Measurements from ENCODE around the gene PA2G4. TPM values are rescaled to one million over a fixed set of nuclear protein-coding genes. Genes with fewer than 3 reads are reported as not detected.

PA2G4 gene
- total RNA-seq, 1 donor from 2014 or later, result 130 TPM

DNA sequence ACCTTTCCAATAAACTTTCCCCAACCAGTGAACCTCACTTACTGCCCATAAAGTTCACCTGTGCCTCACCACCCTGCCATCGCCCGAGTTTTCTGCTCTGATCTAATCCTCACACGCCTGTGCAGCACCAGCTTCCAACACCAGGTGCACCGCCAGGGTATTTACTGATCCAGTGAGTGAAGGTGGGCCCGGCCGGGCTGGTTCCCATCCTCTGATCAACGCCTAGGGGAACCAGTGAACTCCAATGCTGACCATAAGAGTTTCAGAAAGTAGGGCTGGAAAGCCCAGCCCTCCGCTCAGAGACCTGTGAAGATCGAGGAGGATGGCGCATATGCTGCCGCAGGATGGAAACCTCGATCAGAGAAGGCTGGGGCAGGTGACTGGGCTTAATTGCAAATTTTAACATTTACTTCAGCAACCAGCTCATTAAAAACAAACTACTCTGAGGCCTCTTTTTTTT, 47.3 kb downstream of the PA2G4 start:
- peaks cover 20% of the 10 kb centered on the region for H3K79me2 ChIP-seq (ENCODE audit: insufficient read depth, low read length)

DNA sequence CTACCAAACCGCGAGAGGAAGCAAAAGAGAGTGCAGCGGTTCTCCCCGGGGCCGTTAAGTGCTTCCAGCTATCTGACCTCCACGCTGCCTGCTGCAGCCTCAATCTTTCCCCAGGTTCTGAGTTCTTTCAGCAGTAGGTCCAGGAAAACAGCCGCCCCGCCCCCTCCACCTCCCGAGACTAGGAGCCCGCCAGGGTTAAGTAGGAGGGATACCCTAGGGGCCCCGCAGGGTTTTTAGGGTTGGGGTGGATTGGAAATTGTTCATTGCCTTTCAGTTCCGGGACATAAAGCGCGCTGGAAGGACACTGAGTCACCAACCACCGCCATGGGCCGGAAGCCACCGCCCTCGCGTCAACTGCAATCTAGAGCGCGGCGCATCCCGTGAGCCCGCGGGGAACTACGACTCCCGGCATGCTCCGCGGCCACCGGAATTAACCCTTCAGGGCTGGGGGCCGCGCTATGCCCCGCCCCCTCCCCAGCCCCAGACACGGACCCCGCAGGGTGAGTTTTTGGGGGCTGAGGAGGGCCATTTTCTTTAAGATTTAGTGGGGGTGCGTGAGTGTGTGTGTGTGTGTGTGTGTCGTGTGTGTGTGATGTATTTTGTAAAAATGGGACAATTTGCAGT, 47.9 kb downstream of the PA2G4 start, which contains the start of gene MYL6B:
TSS of gene MYL6B (plus strand) at position 456 of the 624 bp plus-strand sequence. CDS start 1,332 bp downstream, outside the sequence.
- H3K27me3 Mint-ChIP-seq (ENCODE audit: low read depth, unreplicated experiment), result no peaks in the 10 kb centered on the region
- H3K9me3 ChIP-seq (ENCODE audit: insufficient read depth, low read depth, low read length), result no peaks in the 10 kb centered on the region
- H3K4me3 Mint-ChIP-seq (ENCODE audit: unreplicated experiment), result peak within 1 kb of the TSS; percentile 90
- FAIRE-seq, result no peak
- H3K79me2 ChIP-seq (ENCODE audit: insufficient read depth, low read length), result peaks cover 20% of the 10 kb centered on the region
- H3K4me2 ChIP-seq (ENCODE audit: low read length), result peak within 1 kb of the TSS; percentile 96
- no peaks in the 10 kb centered on the region for H3K27me3 ChIP-seq (ENCODE audit: insufficient read depth, low read length)
- peak within 1 kb of the TSS; percentile 87 for H3K4me3 ChIP-seq (ENCODE audit: insufficient read depth, low read depth, low read length)
- H3K9ac ChIP-seq (ENCODE audit: low read length), result peak within 1 kb of the TSS; percentile 95
- H3K4me1 Mint-ChIP-seq (ENCODE audit: low read depth, unreplicated experiment), result peaks cover 6% of the 10 kb centered on the region
- H3K27ac Mint-ChIP-seq (ENCODE audit: unreplicated experiment), result peak within 1 kb of the TSS; percentile 92
- H3K27ac ChIP-seq (ENCODE audit: low read depth, low read length), result peak within 1 kb of the TSS; percentile 68
- H3K9me3 Mint-ChIP-seq (ENCODE audit: unreplicated experiment), result no peaks in the 10 kb centered on the region
- no peaks in the 10 kb centered on the region for H4K20me1 ChIP-seq (ENCODE audit: insufficient read depth, low read length)
- peak within 1 kb of the TSS; percentile 82 for H2AFZ ChIP-seq (ENCODE audit: low read depth, low read length)
- H3K4me1 ChIP-seq (ENCODE audit: insufficient read depth, low read length), result peaks cover 29% of the 10 kb centered on the region
- peaks cover 13% of the 10 kb centered on the region for H3K36me3 Mint-ChIP-seq (ENCODE audit: low read depth, unreplicated experiment)
- H3K36me3 ChIP-seq (ENCODE audit: insufficient read depth, low read length), result peaks cover 3% of the 10 kb centered on the region
- TF ChIP-seq, protein P1, sequence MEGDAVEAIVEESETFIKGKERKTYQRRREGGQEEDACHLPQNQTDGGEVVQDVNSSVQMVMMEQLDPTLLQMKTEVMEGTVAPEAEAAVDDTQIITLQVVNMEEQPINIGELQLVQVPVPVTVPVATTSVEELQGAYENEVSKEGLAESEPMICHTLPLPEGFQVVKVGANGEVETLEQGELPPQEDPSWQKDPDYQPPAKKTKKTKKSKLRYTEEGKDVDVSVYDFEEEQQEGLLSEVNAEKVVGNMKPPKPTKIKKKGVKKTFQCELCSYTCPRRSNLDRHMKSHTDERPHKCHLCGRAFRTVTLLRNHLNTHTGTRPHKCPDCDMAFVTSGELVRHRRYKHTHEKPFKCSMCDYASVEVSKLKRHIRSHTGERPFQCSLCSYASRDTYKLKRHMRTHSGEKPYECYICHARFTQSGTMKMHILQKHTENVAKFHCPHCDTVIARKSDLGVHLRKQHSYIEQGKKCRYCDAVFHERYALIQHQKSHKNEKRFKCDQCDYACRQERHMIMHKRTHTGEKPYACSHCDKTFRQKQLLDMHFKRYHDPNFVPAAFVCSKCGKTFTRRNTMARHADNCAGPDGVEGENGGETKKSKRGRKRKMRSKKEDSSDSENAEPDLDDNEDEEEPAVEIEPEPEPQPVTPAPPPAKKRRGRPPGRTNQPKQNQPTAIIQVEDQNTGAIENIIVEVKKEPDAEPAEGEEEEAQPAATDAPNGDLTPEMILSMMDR (IDR thresholded peaks at IDR 0.05; ENCODE audit: insufficient read depth, low read depth, low read length), result no peak
- peak; percentile 78 for DNase-seq (ENCODE audit: low read depth)

More for the DNA sequence above, 47.3 kb downstream of the PA2G4 start:
- Histone ChIP-seq H3K27ac (ENCODE audit: low read depth, low read length) (peak overlapping the region; percentile 68), H3K4me2 (ENCODE audit: low read length) (peak overlapping the region; percentile 96), H2AFZ (ENCODE audit: low read depth, low read length) (peak overlapping the region; percentile 72), H3K27me3 (ENCODE audit: insufficient read depth, low read length) (no peaks in the 10 kb centered on the region), H3K9me3 (ENCODE audit: insufficient read depth, low read depth, low read length) (no peaks in the 10 kb centered on the region), H4K20me1 (ENCODE audit: insufficient read depth, low read length) (no peaks in the 10 kb centered on the region), H3K4me3 (ENCODE audit: insufficient read depth, low read depth, low read length) (peak overlapping the region; percentile 87), H3K4me1 (ENCODE audit: insufficient read depth, low read length) (peaks cover 24% of the 10 kb centered on the region), H3K9ac (ENCODE audit: low read length) (peak overlapping the region; percentile 95), H3K36me3 (ENCODE audit: insufficient read depth, low read length) (peaks cover 3% of the 10 kb centered on the region)
- H3K27me3 Mint-ChIP-seq (ENCODE audit: low read depth, unreplicated experiment), result no peaks in the 10 kb centered on the region
- H3K4me1 Mint-ChIP-seq (ENCODE audit: low read depth, unreplicated experiment), result peaks cover 7% of the 10 kb centered on the region
- H3K9me3 Mint-ChIP-seq (ENCODE audit: unreplicated experiment), result no peaks in the 10 kb centered on the region
- DNase-seq (ENCODE audit: low read depth) (no peak), FAIRE-seq (no peak)
- H3K27ac Mint-ChIP-seq (ENCODE audit: unreplicated experiment), result peak overlapping the region; percentile 92
- TF ChIP-seq EZH2 (IDR thresholded peaks at IDR 0.05; ENCODE audit: insufficient read depth, low read length), result no peak
- TF ChIP-seq, protein P1 (IDR thresholded peaks at IDR 0.05; ENCODE audit: insufficient read depth, low read depth, low read length), result peak; percentile 27
- peaks cover 12% of the 10 kb centered on the region for H3K36me3 Mint-ChIP-seq (ENCODE audit: low read depth, unreplicated experiment)
- H3K4me3 Mint-ChIP-seq (ENCODE audit: unreplicated experiment), result peak overlapping the region; percentile 90
